Dermis microvascular lymphatic vessel endothelial cell (primary cell): ENCODE results near the gene SF3B3. TPM values are rescaled to one million over a fixed set of nuclear protein-coding genes. Genes with fewer than 3 reads are reported as not detected.
"Not testable (repeated sequence)": the region's sequence is repeated elsewhere in the genome, so short reads cannot be mapped to it uniquely, and the experiment has no call there.

Experiments
- DNase-seq, 2 donors: peaks; one replicate each; pipeline versions ENCODE4 v3.0.0 to v3.0.0-alpha.2; 2010; ENCODE audit warnings: low read depth in 2 of 2
- total RNA-seq: library from RNA; depleted of rRNA; stranded (reverse); fragments of >200 nt; gene quantifications from 2 replicates; pipeline ENCODE4 v1.2.1, GENCODE V29; 2014

The SF3B3 gene
- total RNA-seq, 1 donor from 2014 or later, result 62.3 TPM

DNA sequence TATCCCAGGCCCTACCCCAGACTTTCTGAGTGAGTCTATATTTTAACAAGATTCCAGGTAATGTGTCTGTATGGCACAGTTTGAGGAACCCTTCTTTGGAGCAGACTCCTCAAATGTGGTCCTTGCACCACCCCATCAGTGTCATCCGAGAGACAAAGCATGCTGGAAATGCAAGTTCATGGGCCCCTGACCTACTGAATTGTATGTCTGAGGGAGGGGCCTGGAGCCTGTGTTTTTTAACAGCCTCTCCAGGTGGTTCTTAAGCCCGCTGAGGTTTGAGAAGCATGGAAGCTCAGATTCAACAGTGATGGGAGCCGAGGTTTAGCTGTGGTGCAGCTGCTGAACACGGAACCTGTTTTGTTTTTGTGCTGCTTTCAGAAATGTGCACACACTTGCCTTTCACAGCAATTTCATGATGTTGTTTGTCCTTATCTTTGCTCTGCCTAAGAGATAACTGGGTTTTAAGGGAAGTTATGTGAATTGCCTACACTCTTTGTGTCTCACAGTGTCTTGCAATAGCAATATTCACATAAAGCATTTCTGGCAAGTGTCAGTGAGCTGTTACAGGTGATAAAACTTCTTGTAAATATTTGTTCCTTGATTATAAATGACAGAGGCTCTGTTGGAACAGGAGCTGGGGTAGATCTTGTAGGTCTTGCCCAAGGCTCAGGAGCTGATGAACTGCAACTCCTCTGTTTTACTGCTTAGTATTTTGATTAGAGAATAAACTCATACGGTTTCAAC lies 90.8 kb downstream of the SF3B3 start:
- DNase-seq, result no peak

GRCh38 chr16:70615945-70616344 lies 92.3 kb downstream of the SF3B3 start:
- no peak for DNase-seq

DNA sequence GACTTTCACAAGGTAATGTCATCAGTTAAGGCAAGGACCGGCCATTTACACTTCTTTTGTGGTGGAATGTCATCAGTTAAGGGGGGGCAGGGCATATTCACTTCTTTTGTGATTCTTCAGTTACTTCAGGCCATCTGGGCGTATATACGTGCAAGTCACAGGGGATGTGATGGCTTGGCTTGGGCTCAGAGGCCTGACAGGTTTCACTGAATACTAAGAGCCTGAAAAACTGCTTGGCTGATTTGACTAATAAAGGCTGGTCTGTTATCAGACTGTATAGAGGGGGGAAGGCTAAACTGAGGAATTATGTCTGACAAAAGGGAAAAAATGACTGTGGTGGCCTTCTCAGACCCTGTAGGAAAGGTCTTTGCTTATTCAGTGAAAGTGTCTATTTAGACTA lies 98.2 kb downstream of the SF3B3 start:
- DNase-seq, result not testable (repeated sequence)

Other genes with a start within 250 kb of the SF3B3 start
- gene AARS1, start 234.3 kb upstream of the SF3B3 start, total RNA-seq, result 91.7 and 99.2 TPM in 2 replicates
- 22.5 and 26.0 TPM in 2 replicates for gene DDX19B, start 224.6 kb upstream of the SF3B3 start, total RNA-seq
- 27.0 and 38.1 TPM in 2 replicates for gene DDX19A, start 176.9 kb upstream of the SF3B3 start, total RNA-seq
- gene ST3GAL2, start 84.7 kb upstream of the SF3B3 start, total RNA-seq, result 35.9 and 42.1 TPM in 2 replicates
- gene FCSK, start 69.2 kb upstream of the SF3B3 start, total RNA-seq, result 7.4 and 11.9 TPM in 2 replicates
- gene COG4, start 262 bp upstream of the SF3B3 start, total RNA-seq, result 63.2 and 75.5 TPM in 2 replicates
- 4.9 and 6.7 TPM in 2 replicates for gene IL34, start 122.7 kb downstream of the SF3B3 start, total RNA-seq
- 9.9 and 18.7 TPM in 2 replicates for gene MTSS2, start 162.2 kb downstream of the SF3B3 start, total RNA-seq